ENCODE measurements around the gene C18orf63. TPM values are rescaled to one million over a fixed set of nuclear protein-coding genes. Genes with fewer than 3 reads are reported as not detected.

C18orf63 gene
- total RNA-seq, 2 donors from 2014 or later, result not detected

DNA sequence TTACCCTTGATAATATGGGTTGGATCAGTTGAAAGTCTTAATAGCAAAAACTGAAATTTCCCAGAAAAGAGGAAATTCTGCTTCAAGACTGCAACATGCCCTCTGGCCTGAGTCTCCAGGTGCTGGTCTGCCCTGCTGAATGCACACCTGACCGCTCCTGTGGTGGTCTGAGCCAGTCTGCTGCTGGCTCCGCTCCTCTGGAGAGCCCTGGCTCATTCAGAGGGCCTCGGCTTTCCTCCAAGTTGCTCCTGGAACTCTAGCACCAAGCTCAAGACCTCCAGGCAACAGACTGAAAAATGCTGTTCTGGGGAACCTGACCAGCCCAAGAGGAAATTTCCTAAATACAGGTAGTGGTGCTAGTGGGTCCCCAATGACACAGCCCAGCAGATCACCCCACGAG is 76.7 kb downstream of the C18orf63 start:
- H3K4me3 ChIP-seq, result no peak overlapping the region
- intact Hi-C loops (cut with DNase I), result no loop called here
- no peaks in the 10 kb centered on the region for H3K9me3 ChIP-seq
- no peak for DNase-seq
- H3K27ac ChIP-seq, result no peak overlapping the region
- no peaks in the 10 kb centered on the region for H3K36me3 ChIP-seq
- no peaks in the 10 kb centered on the region for H3K4me1 ChIP-seq
- TF ChIP-seq, protein P1, sequence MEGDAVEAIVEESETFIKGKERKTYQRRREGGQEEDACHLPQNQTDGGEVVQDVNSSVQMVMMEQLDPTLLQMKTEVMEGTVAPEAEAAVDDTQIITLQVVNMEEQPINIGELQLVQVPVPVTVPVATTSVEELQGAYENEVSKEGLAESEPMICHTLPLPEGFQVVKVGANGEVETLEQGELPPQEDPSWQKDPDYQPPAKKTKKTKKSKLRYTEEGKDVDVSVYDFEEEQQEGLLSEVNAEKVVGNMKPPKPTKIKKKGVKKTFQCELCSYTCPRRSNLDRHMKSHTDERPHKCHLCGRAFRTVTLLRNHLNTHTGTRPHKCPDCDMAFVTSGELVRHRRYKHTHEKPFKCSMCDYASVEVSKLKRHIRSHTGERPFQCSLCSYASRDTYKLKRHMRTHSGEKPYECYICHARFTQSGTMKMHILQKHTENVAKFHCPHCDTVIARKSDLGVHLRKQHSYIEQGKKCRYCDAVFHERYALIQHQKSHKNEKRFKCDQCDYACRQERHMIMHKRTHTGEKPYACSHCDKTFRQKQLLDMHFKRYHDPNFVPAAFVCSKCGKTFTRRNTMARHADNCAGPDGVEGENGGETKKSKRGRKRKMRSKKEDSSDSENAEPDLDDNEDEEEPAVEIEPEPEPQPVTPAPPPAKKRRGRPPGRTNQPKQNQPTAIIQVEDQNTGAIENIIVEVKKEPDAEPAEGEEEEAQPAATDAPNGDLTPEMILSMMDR (IDR thresholded peaks at IDR 0.05), result no peak
- H3K9ac ChIP-seq (ENCODE audit: low read depth in 2 of 2, low read length in 2 of 2), result no peak overlapping the region
- no peaks in the 10 kb centered on the region for H3K27me3 ChIP-seq

DNA sequence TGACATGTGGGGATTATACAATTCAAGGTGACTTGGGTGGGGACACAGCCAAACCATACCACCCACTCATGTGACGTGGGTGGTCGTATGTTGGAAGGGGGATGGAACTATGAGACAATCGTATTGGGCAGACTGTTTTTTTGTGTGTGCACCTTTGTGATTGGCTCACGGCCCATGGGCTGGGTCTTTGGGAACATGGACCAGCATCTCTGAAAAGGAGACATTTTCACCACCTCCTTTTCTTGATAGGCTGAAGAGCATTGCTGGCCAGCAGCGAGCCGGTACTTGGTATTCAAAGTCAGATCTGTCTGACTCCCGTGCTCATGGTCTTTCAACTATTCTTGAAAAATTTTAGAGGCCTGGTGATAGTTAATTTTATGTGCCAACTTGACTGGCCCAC is 79.4 kb downstream of the C18orf63 start:
- Histone ChIP-seq H3K9me3 (no peaks in the 10 kb centered on the region), H3K9ac (ENCODE audit: low read depth in 2 of 2, low read length in 2 of 2) (no peak overlapping the region), H3K4me3 (no peak overlapping the region), H3K27ac (no peak overlapping the region), H3K27me3 (no peaks in the 10 kb centered on the region), H3K4me1 (no peaks in the 10 kb centered on the region), H3K36me3 (no peaks in the 10 kb centered on the region)
- DNase-seq, result no peak
- intact Hi-C loops (cut with DNase I), result no loop called here
- TF ChIP-seq, protein P1 (IDR thresholded peaks at IDR 0.05), result no peak

GRCh38 chr18:74395648-74396154 is 80.1 kb downstream of the C18orf63 start:
- intact Hi-C loops (cut with DNase I), result no loop called here
- Histone ChIP-seq H3K27ac (no peak overlapping the region), H3K36me3 (no peaks in the 10 kb centered on the region)

DNA sequence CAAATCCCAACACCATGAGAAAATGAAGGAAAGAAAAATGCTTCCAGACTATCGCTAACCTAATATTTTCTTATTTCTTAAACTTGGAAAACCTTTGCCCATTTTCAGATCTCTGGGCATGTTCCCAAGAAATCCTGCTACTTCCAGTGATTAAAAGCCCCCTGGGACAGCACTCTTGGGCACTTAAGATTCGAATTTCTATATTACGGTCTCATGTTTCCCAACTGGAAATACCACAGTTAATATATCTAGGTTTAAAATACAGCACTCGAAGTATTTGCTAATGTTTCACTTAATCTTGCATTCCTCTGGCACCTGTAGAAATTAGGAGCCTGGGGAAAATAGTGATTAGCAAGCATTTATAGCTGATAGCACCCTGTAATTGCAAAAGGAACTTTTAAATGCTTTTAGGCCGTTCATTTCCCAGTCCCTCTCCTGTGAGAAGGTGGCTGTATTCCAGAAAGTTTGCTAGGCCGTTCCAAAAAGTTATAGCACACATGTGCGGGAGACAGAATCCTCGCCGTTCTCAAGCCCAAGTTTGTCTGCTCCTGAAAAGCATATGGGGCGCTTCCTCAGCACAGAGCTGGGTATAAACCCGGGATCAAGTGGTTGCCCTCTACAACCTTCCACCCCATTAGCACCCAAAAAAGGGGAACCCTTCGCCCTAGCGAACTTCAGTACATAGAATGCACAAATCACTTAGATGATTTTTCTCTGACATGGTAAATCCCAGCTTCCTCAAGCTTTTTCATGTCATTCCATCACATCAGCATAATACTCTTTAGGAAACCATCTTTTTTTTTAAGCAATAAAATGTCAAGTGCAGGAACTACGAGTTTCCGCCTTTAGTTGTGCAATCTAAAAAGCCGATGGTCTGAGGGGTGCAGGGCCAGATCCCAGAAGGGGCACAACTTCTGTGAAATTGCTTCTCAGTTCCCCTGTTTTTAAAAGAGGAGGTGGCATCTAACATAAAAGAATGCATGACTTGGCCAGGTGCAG is 80.8 kb downstream of the C18orf63 start:
- no peaks in the 10 kb centered on the region for H3K4me1 ChIP-seq

More at GRCh38 chr18:74395648-74396154, 80.1 kb downstream of the C18orf63 start:
- no peak for DNase-seq
- Histone ChIP-seq H3K9ac (ENCODE audit: low read depth in 2 of 2, low read length in 2 of 2) (no peak overlapping the region), H3K9me3 (no peaks in the 10 kb centered on the region), H3K4me3 (no peak overlapping the region), H3K4me1 (no peaks in the 10 kb centered on the region), H3K27me3 (no peaks in the 10 kb centered on the region)
- TF ChIP-seq, protein P1 (IDR thresholded peaks at IDR 0.05), result no peak

DNA sequence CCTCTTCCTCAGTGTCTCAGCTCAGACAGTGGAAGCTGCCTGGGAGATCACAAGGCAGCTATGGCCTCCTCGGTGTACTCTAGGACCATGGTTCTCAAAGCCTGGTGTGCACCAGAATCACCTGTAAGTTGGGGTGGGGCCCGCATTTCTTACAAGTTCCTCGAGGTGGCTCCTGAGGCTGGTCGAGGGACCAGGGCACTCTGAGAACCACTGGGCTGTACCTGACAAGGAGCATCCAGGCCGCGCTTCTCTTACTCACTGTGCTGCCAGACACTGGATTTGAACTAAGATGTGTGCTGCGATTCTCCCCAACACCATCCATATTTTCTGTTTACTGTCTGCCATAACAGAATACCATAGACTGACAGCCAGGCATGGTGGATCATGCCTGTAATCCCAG is 81.9 kb downstream of the C18orf63 start:
- H3K36me3 ChIP-seq, result no peaks in the 10 kb centered on the region
- TF ChIP-seq, protein P1 (IDR thresholded peaks at IDR 0.05), result no peak
- no peak overlapping the region for H3K9ac ChIP-seq (ENCODE audit: low read depth in 2 of 2, low read length in 2 of 2)
- no peaks in the 10 kb centered on the region for H3K4me1 ChIP-seq
- H3K9me3 ChIP-seq, result no peaks in the 10 kb centered on the region
- DNase-seq, result no peak
- H3K27ac ChIP-seq, result no peak overlapping the region
- no peaks in the 10 kb centered on the region for H3K27me3 ChIP-seq
- intact Hi-C loops (cut with DNase I), result no loop called here
- no peak overlapping the region for H3K4me3 ChIP-seq

More for the DNA sequence above, 80.8 kb downstream of the C18orf63 start:
- TF ChIP-seq, protein P1 (IDR thresholded peaks at IDR 0.05), result no peak
- Histone ChIP-seq H3K9me3 (no peaks in the 10 kb centered on the region), H3K36me3 (no peaks in the 10 kb centered on the region), H3K27ac (no peak overlapping the region), H3K27me3 (no peaks in the 10 kb centered on the region), H3K4me3 (no peak overlapping the region), H3K9ac (ENCODE audit: low read depth in 2 of 2, low read length in 2 of 2) (no peak overlapping the region)
- intact Hi-C loops (cut with DNase I), result no loop called here
- no peak for DNase-seq

All from colonic mucosa (tissue), 4 donors.